IPS-15b (cell line): ENCODE measurements around the gene TMEM35A.
"Not testable (repeated sequence)": the region's sequence is repeated elsewhere in the genome, so short reads cannot be mapped to it uniquely, and the experiment has no call there.

ENCODE experiments used
- H3K27me3 ChIP-seq: one replicate; pipeline ENCODE4 v1.6.1; 2013; ENCODE audit warnings: low read length; ENCODE audit not compliant: control insufficient read depth, insufficient read depth
- H3K36me3 ChIP-seq: one replicate; pipeline ENCODE4 v1.6.1; 2013; ENCODE audit warnings: low read length; ENCODE audit not compliant: control insufficient read depth, insufficient read depth
- H3K4me1 ChIP-seq: one replicate; pipeline ENCODE4 v1.6.1; 2013; ENCODE audit warnings: mild to moderate bottlenecking, low read length; ENCODE audit not compliant: control insufficient read depth, insufficient read depth
- H3K4me3 ChIP-seq: one replicate; pipeline ENCODE4 v1.5.1; 2013; ENCODE audit warnings: low read depth, low read length
- H3K9ac ChIP-seq: one replicate; pipeline ENCODE4 v1.6.1; 2013; ENCODE audit warnings: low read depth, mild to moderate bottlenecking, low read length
- H3K9me3 ChIP-seq: one replicate; pipeline ENCODE4 v1.6.1; 2013; ENCODE audit warnings: mild to moderate bottlenecking, low read length; ENCODE audit not compliant: control insufficient read depth, insufficient read depth

The TMEM35A gene

GRCh38 chrX:101078716-101079598 lies at the start of gene TMEM35A:
Gene TMEM35A (plus strand): TSS chrX:101078879. CDS start chrX:101079003, 124 bp downstream.
- no peaks in the 10 kb centered on the region for H3K36me3 ChIP-seq
- peak within 1 kb of the TSS; percentile 65 for H3K4me3 ChIP-seq
- H3K9ac ChIP-seq: no peak within 1 kb of the TSS
- H3K4me1 ChIP-seq: peaks cover 2% of the 10 kb centered on the region
- peaks cover 5% of the 10 kb centered on the region for H3K27me3 ChIP-seq
- H3K9me3 ChIP-seq: no peaks in the 10 kb centered on the region

- Histone ChIP-seq H3K4me1 (no peaks in the 10 kb centered on the region), H3K27me3 (no peaks in the 10 kb centered on the region), H3K4me3 (no peak overlapping the region), H3K36me3 (no peaks in the 10 kb centered on the region), H3K9ac (no peak overlapping the region), H3K9me3 (no peaks in the 10 kb centered on the region)
Measured at GRCh38 chrX:101029665-101030064, 49.0 kb upstream of the TMEM35A start.

GRCh38 chrX:101037231-101037630 lies 41.4 kb upstream of the TMEM35A start:
- H3K4me3 ChIP-seq: no peak overlapping the region
- peaks cover 10% of the 10 kb centered on the region for H3K36me3 ChIP-seq
- H3K27me3 ChIP-seq: no peaks in the 10 kb centered on the region
- H3K9ac ChIP-seq: no peak overlapping the region
- no peaks in the 10 kb centered on the region for H3K9me3 ChIP-seq
- no peaks in the 10 kb centered on the region for H3K4me1 ChIP-seq

GRCh38 chrX:101040197-101040596 lies 38.5 kb upstream of the TMEM35A start:
- peaks cover 10% of the 10 kb centered on the region for H3K36me3 ChIP-seq
- no peaks in the 10 kb centered on the region for H3K27me3 ChIP-seq
- H3K9me3 ChIP-seq: no peaks in the 10 kb centered on the region

GRCh38 chrX:101051153-101051548 lies 27.5 kb upstream of the TMEM35A start:
- H3K4me1 ChIP-seq: no peaks in the 10 kb centered on the region
- no peaks in the 10 kb centered on the region for H3K9me3 ChIP-seq
- H3K4me3 ChIP-seq: peak overlapping the region; percentile 71
- no peaks in the 10 kb centered on the region for H3K27me3 ChIP-seq
- H3K9ac ChIP-seq: peak overlapping the region; percentile 38
- no peaks in the 10 kb centered on the region for H3K36me3 ChIP-seq

More at GRCh38 chrX:101040197-101040596, 38.5 kb upstream of the TMEM35A start:
- no peak overlapping the region for H3K4me3 ChIP-seq
- no peaks in the 10 kb centered on the region for H3K4me1 ChIP-seq
- no peak overlapping the region for H3K9ac ChIP-seq

GRCh38 chrX:101051549-101052302 lies 27.0 kb upstream of the TMEM35A start, which contains the start of gene TRMT2B:
Gene TRMT2B (minus strand): TSS chrX:101052111. CDS start chrX:101042289, 9,822 bp downstream.
- no peaks in the 10 kb centered on the region for H3K4me1 ChIP-seq
- H3K4me3 ChIP-seq: peak within 1 kb of the TSS; percentile 71
- no peaks in the 10 kb centered on the region for H3K9me3 ChIP-seq
- no peaks in the 10 kb centered on the region for H3K27me3 ChIP-seq
- no peaks in the 10 kb centered on the region for H3K36me3 ChIP-seq
- peak within 1 kb of the TSS; percentile 89 for H3K9ac ChIP-seq

- H3K4me3 ChIP-seq, H3K27me3 ChIP-seq, H3K9me3 ChIP-seq, H3K4me1 ChIP-seq, H3K9ac ChIP-seq, H3K36me3 ChIP-seq: not testable (repeated sequence)
Measured at GRCh38 chrX:101056551-101056950, 22.1 kb upstream of the TMEM35A start.

- Histone ChIP-seq H3K4me3 (no peak overlapping the region), H3K9me3 (no peaks in the 10 kb centered on the region), H3K27me3 (no peaks in the 10 kb centered on the region), H3K36me3 (no peaks in the 10 kb centered on the region), H3K4me1 (no peaks in the 10 kb centered on the region), H3K9ac (no peak overlapping the region)
Measured at GRCh38 chrX:101057093-101057714, 21.5 kb upstream of the TMEM35A start.

- no peak overlapping the region for H3K9ac ChIP-seq
- H3K27me3 ChIP-seq: no peaks in the 10 kb centered on the region
- H3K4me1 ChIP-seq: no peaks in the 10 kb centered on the region
- no peaks in the 10 kb centered on the region for H3K36me3 ChIP-seq
- H3K4me3 ChIP-seq: no peak overlapping the region
- no peaks in the 10 kb centered on the region for H3K9me3 ChIP-seq
Measured at GRCh38 chrX:101062176-101062575, 16.5 kb upstream of the TMEM35A start.

GRCh38 chrX:101071582-101071981 lies 7.1 kb upstream of the TMEM35A start:
- no peak overlapping the region for H3K9ac ChIP-seq
- H3K9me3 ChIP-seq: no peaks in the 10 kb centered on the region
- H3K4me1 ChIP-seq: no peaks in the 10 kb centered on the region
- no peaks in the 10 kb centered on the region for H3K27me3 ChIP-seq
- no peak overlapping the region for H3K4me3 ChIP-seq
- H3K36me3 ChIP-seq: no peaks in the 10 kb centered on the region

- H3K36me3 ChIP-seq: no peaks in the 10 kb centered on the region
- peaks cover 5% of the 10 kb centered on the region for H3K27me3 ChIP-seq
- H3K4me3 ChIP-seq: peak overlapping the region; percentile 65
- H3K4me1 ChIP-seq: peaks cover 2% of the 10 kb centered on the region
- H3K9me3 ChIP-seq: no peaks in the 10 kb centered on the region
- no peak overlapping the region for H3K9ac ChIP-seq
Measured at GRCh38 chrX:101079736-101080270, 1.1 kb downstream of the TMEM35A start.
